KBM-7 (cell line): ENCODE measurements around the gene DLL1.

Source experiments
- DNase-seq: peaks from one replicate; pipeline ENCODE4 v3.0.0-alpha.2; 2015
- in situ Hi-C: fragments of 300-500 bp; cut with MboI; formaldehyde crosslinking; loops from 2 replicates; pipeline ENCODE4 v1.14.3; 2020; ENCODE audit warnings: low sequenced_read_pairs, low pct_unique_long_range_greater_than_20kb, mixed read lengths

The DLL1 gene

DNA sequence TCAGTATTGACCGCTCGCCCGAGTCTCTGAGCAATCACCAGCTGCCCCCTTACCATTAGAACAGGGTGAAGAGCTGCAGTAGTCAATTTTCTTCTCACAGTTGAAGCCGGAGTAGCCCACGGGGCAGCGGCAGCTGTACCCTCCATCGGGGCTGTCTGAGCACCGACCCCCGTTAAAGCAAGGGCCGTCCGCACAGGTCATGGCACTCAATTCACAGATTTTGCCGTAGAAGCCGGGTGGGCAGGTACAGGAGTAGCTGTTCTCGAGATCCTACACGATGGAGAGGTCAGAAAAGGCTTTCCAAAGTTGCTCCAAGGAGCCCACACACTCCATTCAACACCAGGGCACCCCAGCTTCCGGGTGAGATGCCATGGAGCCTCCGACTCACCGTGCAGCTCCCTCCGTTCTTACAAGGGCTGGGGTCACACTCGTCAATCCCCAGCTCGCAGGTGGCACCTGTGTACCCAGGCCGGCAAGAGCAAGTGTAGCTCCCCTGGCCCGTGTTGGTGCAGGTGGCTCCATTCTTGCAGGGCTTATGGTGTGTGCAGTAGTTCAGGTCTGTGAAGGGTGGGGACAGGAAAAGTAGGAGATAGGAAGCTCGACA lies 5.9 kb downstream of the DLL1 start:
- DNase-seq, result no peak
- in situ Hi-C loops, result no loop called here

DNA sequence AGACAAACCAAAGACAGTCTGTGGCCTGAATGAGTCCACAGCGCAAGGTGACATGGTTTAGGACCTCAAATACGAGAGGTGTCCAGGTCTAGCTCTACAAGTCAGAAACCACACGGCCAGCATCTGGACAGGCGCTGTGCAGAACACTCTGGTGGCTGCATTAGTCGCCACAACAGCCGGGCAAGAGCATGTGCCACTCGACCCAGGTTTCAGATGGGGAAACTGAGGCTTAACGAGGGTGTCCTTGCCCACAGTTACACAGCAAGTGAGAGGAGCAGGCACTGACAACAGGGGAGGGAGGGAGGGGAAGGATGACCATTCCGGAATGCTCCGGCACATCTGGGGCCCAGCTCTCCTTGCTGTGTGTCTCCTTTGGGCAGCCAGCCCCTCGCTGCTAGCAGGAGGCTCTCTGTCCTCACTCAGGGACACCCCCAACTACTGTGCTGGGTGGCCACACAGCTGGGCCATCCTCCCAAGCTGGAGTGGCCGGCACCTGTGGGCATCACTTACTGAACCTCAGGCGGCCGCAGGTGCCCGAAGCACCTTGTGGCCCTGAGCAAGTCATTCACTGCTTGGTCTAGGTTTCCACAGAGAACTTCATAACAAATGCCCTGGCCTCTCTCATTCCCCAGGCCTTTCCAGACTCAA lies 6.6 kb downstream of the DLL1 start:
- DNase-seq, result no peak
- in situ Hi-C loops, result no loop called here

DNA sequence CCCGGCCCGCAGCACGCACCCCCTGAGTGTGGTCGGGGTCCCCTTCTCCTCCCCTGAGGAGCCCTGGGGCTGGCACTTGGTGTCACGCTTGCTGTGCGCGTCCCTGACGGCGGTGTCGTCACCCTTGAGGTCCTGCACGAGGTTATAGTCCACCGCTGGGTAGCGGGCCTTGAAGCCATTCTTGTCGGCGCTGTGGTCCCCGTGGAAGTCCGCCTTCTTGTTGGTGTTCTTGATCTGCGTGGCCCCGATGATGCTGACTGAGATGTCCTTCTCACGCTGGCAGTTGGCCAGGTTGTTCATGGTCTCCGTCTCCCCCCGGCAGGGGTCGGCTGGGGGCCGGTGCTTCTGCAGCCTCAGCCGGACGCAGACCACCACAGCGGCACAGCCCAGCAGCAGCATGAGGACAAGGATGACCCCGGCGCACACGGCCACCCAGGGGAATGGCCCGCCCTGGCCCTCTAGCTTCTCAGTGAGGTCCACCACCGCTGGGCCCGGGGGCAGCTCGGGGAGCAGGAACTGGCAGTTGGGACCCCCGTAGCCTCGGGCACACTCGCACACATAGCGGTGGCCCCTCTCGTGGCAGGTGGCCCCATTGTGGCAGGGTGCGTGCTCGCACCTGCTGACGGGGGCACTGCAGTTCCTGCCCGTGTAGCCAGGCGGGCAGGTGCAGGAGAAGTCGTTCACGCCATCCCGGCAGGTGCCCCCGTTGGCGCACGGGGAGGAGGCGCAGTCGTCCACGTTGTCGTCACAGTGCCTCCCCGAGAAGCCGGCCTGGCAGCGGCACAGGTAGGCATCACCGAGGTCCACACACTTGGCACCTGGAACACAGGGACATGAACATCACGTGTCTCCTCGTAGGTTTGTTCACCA lies 7.4 kb downstream of the DLL1 start:
- DNase-seq, result no peak

DNA sequence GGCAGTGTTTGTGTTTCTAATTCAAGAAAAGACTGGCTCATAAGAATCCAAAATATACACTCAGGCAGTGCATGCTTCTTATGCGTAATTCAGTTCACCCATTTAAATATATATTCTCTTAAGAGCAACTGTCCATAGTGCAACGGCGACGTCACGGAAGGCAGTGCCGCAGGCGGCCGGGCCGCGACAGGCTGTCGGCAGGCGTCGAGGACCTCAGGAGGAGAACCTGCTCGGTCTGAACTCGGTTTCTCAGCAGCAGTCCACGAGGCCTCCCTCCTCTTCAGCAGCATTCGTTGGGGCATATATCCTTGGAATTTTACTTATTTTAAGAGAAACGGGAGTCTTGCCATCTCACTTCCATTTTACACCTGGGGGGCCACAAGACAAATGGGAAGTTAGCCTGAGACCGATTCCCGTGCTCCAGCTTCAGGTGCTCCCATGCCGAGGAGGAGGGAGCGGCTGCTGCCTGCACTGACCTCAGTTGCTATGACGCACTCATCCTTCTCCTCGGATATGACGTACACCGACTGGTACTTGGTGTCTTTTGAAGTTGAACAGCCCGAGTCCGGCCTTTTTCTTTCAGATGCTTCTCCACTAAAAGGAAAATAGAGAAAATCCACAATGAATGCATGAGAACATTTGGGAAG lies 8.2 kb downstream of the DLL1 start:
- in situ Hi-C loops, result no loop called here
- DNase-seq, result no peak

More for the DNA sequence above, 7.4 kb downstream of the DLL1 start:
- in situ Hi-C loops, result no loop called here

DNA sequence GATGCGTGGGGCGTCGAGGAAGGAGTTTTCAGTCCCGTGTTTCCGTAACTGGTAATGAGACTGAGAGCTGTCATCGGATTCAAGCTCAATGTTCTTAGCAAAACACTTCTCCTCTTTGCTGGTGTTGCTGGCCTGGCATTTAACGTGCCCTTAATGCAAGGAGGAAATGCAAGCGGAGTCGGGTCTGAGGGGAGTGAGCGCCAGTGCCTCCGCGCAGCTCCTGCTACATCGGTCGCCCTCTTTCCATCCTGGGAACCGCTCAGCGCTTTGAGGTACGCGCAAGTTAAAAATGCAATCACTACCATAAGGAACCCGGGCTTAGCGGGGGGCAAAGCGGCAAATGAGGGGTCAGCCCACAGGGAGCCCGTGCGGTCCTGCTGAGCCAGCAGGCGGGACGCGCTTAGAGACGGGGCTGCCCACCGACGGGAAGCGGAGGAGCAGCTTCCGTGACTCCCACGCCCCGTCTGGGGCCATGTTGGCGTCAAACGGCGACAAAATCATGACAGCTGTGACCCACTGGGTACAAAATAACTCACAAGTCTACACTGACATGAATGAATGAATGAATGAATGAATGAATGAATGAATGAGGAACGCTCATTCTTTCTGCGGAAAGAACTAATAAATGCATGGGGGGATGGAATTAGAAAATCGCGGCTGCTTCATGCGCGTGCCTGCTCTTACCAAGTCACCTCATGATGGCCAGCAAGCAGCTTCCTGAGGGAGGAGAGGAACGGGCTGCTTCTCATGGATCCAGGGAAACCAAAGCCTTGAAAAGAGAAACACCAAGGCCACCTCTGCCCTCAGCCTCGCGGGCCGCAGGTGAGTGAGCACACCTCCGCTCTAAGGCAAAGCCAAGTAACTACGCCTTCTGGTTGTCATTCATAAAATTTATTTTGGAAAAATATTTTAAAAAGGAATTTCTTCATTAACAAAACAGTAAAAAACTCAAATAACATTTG lies 9.3 kb downstream of the DLL1 start:
- DNase-seq, result no peak
- in situ Hi-C loops, result no loop called here

DNA sequence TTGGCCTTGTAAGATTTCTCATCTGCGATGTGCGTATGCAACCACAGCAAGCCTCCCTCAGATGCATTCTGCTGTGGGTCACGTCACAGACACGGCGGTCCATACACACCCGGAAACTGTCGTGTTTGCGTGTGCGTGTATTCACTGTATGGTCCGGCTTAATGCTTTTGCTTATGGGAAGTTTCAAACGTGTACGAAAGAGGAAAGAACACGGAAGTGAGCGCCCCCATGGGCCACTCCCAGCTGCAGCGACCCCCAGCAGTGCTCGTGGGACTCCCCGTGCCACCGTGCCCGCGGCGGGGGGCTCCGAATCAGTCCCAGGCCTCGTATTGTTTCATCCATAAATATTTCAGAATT lies 10.2 kb downstream of the DLL1 start:
- in situ Hi-C loops, result no loop called here
- no peak for DNase-seq

DNA sequence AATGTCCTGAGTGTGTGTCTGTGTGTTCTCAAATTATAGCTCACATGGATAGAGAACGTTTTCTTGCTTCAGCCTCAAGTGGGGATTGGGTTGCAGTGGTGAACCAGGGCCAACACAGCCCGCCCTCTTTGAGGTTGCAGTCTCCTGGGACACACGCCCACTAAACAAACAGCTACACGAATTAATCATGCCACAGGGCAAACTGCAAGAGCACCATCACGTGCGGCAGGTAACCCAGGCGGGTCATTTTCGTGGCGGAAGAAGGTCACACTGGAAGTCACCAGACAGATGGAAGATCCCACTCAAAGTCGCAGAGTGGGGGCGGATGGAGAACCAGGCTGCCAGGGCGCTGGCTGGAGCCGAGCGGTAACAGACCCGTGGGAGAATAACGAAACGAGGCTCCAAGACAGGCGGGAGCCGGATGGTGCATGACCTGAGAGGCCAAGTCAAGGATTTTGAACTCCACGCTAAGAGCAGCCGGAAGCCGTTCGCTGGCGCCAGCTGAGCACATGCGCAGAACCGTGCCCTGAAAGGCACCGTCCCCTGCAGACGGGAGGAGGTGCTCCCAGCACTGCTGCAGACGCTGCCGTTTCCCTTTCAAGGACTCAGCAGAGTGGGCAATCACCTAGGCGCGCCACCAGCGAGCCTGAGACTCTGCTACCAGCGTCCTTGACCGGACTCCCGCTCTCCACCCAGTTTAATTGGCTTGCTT lies 10.7 kb downstream of the DLL1 start:
- in situ Hi-C loops, result no loop called here
- no peak for DNase-seq

DNA sequence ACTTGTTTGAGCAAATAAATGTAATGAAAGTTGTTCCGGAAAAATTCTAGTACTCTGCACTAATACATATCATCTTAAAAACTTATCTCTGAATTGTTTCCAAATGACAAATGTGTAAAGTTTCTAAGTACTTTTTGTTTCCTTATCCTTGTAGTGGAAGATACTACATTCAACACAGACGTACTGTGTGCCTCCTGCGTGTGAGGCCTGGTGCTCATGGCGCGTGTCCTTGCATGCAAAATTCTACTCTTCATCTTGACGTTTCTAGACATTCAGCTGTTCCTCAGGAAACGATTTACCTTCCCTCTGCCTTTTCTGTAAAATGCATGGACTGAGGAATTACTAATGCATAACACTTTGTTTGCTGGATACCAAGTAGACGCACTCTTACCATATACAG lies 11.5 kb downstream of the DLL1 start:
- in situ Hi-C loops, result no loop called here
- no peak for DNase-seq

DNA sequence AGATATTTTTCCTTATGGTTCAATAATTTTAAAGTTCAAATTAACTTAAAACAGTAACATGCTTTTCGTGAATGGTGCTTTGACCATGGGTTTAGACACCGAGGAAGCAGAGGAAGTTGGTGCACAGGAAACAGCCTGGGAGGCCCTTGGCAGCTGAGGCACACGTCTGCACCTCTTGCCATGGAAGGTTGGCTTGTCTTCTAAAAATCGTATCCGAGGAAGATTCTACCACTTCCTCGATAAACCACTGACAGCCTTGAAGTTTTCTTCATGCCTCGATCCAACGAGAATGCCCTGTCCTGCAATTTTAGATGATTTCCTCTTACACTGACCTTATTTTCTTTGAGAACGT lies 12.2 kb downstream of the DLL1 start:
- peak; percentile 58 for DNase-seq

DNA sequence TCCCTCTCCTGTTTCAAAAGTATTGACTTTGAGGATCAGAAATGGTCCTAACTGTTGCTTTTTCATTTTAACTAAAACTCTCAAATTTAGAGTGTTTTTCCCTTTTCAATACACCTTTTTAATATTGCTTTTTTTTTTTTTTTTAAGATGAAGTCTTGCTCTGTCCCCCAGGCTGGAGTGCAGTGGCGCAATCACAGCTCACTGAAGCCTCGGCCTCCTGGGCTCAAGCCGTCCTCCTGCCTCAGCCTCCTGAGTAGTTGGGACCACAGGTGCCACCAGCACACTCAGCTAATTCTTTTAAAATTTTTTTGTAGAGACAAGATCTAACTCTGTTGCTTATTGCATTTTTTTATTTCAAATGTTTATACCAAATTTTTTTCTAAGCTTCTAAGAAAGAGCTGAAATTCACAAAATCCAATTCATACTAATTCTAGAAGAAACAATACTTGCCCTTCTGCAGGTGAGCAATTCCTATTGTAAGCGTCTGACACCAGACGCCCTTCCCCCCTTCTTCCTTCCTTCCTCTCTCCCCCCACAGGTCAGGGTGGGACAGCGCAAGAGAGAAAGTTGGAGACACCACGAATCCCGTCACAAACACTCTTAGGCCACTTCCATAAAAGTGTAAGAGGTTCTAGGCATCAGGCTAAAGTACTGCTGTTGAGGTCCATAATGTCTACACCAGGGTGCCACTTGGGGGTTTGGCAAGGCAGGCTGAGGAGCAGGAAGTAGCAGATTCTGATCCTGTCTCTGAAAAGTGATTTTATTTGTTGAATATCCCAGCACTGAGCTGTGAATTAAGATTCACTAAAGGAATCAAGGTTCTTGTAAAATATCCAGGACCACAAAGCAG lies 12.8 kb downstream of the DLL1 start:
- DNase-seq, result no peak
- in situ Hi-C loops, result no loop called here

More for the DNA sequence above, 12.2 kb downstream of the DLL1 start:
- in situ Hi-C loops, result no loop called here

DNA sequence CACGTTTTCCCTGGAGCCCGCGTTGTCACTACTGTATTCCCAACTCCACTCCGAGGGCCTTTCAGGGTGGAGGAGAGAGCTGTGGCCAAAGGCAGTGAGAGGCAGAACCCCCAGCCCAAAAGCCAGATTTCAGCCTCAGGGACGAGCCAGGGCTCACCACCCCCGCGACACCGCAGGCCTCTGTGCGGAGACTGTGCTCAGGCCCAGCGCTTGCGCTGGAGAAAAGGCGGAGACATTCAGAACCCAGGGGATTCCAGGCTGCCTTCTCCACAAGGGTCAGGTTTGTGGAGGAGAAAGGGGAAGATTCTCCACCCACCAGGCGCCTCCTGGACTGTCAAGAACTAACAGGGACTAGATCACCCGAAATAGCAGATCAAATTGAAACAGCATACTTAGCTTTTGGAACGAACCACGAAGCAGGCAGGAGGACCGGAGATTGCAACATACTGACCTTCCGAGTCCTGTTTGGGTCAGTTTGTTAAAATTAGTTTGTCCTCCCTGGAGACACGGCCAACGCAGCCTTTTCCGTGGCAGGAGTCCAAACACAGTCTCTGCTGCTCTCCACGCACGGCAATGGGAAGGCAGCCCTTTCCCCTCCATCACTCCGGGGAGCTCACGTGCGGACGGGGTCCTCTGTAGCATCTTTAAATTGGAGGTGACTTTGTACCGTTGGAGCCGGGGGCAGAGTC lies 14.4 kb downstream of the DLL1 start:
- in situ Hi-C loops, result no loop called here
- DNase-seq, result no peak

DNA sequence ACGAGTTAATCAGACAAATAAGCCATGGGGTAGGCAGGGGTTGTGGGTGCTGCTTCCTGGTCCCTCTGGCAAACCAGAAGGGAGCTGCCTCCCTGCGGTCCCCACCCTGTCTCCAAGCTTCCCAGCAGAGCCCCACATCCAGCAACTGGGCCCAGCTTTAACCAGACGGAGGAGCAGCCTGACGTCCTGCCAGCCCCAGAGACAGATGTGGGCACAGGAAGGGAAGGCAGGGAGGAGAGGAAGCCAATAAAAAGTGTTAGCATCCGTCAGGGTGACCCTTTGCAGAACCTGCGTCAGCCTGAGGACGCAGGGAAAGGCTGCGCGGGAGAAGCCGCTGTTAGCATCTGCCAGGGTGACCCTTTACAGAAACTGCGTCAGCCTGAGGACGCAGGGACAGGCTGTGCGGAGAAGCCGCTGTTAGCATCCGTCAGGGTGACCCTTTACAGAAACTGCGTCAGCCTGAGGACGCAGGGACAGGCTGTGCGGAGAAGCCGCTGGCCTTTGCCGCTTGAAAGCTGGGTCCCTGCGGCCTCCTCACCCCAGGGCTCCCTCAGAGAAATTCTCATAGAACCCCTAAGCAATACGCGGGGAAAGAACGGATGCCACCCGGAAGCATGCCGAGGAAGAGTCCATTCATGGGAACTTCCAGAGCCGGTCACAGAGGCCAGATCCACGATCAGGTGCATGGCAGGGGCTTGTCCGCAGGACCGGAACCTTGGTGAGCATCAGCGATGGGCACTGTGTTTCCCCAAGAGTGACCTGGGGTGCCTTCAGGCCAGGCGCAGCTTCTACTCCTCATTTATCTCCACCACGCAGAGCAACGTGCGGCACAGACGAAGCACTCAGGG lies 15.9 kb downstream of the DLL1 start:
- in situ Hi-C loops, result no loop called here
- no peak for DNase-seq

DNA sequence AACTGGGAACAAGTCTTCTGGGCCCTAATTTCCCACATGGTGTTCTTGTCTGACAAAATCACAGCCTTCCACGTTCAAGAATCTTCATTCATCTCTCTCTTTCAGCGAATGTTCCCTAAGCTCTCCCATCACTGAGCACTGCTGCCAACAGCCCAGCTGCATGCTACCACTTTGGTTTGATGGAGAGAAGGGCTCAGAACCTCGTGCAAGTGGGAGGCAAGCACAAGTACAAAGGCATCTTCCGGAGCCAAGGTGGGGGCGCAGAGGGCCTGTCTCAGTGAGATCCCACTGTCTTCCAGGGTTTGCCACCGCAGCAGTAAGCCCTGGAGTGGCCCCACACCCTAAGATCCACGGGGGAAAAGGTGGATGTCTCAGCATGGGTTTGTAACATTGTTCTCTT lies 17.2 kb downstream of the DLL1 start:
- no peak for DNase-seq
- in situ Hi-C loops, result no loop called here

DNA sequence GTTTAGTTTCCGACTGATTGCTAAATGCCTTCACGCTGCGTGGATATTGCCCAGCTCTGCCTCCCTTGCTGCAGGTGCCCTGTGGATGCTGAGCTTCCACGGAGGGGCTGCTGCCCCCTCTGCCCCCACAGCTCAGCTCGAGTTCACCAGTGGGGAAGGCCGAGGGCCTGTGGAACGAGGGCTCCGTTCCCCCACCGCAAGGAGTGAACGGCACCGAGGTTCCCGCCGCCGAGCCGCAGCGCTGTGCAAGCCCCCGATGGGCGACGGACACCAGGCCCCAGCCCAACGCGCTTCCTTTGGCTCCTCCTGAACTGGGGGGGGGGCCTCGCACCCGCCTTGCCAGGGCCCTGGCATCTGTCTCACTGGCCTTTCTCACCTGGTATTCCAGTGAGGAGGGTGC lies 17.7 kb downstream of the DLL1 start:
- DNase-seq, result no peak
- in situ Hi-C loops, result no loop called here

DNA sequence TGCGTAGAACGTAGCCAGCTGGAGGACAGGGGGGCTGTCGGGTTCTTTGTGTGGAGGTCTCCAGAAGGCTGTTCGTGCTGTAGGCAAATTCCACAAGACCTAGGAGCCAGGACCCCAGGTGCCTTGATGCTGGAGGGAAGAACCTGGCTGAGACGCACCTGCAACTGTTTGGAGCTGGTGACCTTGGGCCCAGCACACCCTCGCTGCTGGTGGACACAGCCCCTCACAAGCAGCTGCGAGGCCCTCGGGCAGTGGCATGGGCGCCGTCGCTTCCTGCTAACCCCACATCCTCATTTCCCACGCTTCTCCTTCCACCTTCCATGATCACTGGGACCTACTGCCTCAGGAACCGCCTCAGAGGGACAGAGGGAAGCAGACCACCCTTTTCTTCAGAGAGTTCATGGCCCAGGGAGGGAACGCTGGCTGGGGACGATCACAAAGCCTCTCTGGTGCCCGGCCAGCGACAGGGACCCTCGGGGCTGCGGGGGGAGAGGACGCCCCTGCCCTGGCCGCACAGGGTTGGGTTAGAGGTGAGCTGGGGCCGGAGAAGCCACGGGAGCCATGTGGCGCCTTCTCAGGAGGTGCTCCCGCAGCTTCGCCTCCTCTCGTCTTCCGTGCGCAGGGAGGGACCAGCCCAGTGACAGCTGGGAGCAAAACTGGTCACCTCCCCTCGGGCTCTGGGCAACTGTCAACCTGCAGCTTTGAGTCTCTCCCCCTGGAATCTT lies 18.4 kb downstream of the DLL1 start:
- in situ Hi-C loops, result no loop called here

More for the DNA sequence above, 18.4 kb downstream of the DLL1 start:
- DNase-seq, result no peak
